GM12873 (cell line): ENCODE data around the gene ATAD5.

ENCODE experiments used
- TF ChIP-seq, protein P1 (sequence below): IDR thresholded peaks from 2 replicates; pipeline ENCODE4 v1.5.1; 2012; ENCODE audit warnings: low read depth, mild to moderate bottlenecking, moderate library complexity, low read length, control low read depth; ENCODE audit not compliant: insufficient read depth; ENCODE audit errors: missing control alignments

ATAD5 gene

DNA sequence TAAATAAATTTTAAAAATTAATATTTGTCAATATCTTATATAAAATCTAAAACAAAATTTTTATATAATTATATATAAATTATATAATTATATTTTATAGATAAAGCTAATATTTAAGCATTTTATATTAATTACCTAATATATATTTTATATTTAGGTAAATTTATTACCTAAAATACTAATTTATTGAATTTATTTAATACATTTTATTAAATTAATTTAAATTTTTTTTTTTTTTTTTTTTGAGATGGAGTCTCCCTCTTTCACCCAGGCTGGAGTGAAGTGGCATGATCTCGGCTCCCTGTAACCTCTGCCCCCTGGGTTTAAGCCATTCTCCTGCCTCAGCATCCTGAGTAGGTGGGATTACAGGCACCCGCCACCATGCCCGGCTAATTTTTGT is 22.4 kb downstream of the ATAD5 start:
- TF ChIP-seq, protein P1, sequence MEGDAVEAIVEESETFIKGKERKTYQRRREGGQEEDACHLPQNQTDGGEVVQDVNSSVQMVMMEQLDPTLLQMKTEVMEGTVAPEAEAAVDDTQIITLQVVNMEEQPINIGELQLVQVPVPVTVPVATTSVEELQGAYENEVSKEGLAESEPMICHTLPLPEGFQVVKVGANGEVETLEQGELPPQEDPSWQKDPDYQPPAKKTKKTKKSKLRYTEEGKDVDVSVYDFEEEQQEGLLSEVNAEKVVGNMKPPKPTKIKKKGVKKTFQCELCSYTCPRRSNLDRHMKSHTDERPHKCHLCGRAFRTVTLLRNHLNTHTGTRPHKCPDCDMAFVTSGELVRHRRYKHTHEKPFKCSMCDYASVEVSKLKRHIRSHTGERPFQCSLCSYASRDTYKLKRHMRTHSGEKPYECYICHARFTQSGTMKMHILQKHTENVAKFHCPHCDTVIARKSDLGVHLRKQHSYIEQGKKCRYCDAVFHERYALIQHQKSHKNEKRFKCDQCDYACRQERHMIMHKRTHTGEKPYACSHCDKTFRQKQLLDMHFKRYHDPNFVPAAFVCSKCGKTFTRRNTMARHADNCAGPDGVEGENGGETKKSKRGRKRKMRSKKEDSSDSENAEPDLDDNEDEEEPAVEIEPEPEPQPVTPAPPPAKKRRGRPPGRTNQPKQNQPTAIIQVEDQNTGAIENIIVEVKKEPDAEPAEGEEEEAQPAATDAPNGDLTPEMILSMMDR: no peak

DNA sequence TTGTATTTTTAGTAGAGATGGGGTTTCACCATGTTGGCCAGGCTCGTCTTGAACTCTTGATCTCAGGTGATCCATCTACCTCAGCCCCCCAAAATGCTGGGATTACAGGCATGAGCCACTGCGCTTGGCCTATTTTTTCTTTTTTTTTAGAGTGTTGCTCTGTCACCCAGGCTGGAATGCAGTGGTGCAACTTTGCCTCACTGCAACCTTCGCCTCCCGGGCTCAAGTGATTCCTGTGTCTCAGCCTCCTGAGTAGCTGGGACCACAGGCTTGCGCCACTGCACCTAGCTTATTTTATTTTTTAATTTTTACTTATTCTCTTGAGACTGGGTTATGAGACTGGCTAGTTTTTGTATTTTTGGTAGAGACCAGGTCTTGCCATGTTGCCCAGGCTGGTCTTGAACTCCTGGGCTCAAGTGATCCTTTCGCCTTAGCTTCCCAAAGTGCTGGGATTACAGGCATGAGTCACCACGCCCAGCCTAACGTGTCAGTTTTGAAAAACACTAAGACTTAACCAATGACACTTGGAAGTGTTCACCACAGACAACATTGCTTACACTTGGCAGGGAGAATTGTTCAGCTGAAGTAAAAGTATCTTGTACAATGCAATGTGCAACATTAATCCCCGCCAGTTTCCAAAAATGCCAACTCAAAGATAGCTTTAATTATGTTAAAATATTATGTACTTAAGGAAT is 26.9 kb downstream of the ATAD5 start:
- TF ChIP-seq, protein P1: no peak

DNA sequence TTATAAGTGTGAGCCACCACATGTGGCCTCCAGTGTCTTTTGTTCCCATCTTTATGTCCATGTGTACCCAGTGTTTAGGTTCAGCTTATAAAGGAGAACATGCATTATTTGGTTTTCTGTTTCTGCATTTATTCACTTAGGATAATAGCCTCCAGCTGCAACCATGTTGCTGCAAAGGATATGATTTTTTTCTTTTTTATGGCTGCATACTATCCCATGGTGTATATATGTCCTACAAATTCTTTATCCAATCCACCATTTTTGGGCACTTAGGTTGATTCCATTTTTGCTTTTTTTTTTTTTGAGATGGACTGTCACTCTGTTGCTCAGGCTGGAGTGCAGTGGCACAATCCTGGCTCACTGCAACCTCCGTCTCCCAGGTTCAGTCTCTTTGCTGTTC is 32.9 kb downstream of the ATAD5 start:
- TF ChIP-seq, protein P1: no peak

DNA sequence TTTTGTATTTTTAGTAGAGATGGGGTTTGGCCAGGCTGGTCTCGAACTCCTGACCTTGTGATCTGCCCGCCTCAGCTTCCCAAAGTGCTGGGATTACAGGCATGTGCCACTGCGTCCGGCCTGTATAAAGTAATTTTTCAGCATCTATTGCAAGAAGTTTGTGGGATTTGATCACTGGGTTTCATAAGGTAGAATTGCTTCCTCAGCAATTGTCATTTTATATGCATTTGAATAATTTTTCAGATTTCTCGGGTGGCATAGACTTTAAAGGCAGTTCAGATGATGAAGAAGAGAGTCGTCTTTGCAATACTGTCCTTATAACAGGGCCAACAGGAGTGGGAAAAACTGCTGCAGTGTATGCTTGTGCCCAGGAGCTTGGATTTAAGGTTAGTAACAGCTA is 37.2 kb downstream of the ATAD5 start:
- TF ChIP-seq, protein P1: no peak

DNA sequence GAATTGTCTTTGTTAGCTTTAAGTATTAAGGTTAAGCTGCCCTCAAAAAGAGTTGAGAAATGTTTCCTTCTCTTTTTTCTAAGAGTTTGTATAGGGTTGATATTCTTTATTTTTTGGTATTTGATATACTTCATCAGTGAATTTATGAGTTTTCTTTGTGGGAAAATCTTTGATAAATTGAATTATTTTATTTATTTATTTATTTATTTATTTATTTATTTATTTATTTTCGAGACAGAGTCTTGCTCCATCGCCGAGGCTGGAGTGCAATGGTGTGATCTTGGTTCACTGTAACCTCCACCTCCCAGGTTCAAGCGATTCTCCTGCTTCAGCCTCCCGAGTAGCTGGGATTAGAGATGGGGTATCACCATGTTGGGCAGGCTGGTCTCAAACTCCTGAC is 54.4 kb downstream of the ATAD5 start:
- TF ChIP-seq, protein P1: no peak

DNA sequence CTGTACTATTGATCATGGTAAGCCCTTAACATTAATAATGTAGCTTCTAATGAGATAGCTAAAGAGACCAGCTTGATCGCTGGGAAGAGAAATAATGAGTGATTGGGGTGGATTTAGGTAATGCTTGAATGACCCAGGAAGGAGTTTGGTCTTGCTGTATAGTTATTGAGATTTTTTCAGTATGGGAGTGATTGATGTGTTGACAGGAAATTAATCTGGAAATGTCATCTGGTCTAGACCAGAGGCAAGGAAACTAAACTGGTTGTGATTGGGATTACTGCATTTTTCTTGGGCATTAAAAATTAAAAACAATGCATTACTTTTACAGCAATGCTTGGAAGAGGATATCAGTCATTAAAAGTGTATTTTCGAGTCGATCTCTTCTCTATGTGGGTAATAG is 62.5 kb downstream of the ATAD5 start:
- TF ChIP-seq, protein P1: no peak

DNA sequence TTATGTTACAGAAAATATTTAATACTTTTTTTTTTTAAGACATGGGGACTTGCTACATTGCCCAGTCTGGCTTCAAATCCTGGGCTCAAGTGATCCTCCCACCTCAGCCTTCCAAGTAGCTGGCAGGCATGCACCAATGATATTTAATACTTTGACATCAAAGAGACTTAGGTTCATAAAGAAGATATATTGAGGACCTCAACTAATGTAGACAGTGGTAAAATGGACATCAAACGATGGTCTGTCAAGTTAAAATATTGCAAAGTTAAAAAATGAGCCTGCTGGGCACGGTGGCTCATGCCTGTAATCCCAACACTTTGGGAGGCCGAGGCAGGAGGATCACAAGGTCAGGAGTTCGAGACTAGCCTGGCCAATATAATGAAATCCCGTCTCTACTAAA is 65.5 kb downstream of the ATAD5 start:
- TF ChIP-seq, protein P1: no peak
